Measurements from ENCODE around the gene PLEKHA5. TPM values are rescaled to one million over a fixed set of nuclear protein-coding genes. Genes with fewer than 3 reads are reported as not detected.

PLEKHA5 gene
- total RNA-seq, 1 experiment from 2014 or later, result 6.3 TPM

GRCh38 chr12:19273482-19274330 is 144.2 kb downstream of the PLEKHA5 start:
- no peaks in the 10 kb centered on the region for H3K36me3 ChIP-seq (ENCODE audit: control insufficient read depth, insufficient read depth, low read length)
- H3K4me3 ChIP-seq (ENCODE audit: low read depth in 2 of 2, low read length in 2 of 2), result no peak overlapping the region
- TF ChIP-seq CTCF (IDR thresholded peaks at IDR 0.05) (no peak), TCF7L2 (IDR thresholded peaks at IDR 0.05; ENCODE audit: low read depth, low read length) (0 out of 2 replicates have a peak, but pooled peaks have one; percentile 31)
- ChIA-PET CTCF (interaction anchor here (0.9 kb wide), 1 partner anchor 92 kb away, joined by 3 read pairs; no protein-coding TSS in a partner anchor), POLR2A (no interaction called here)
- ATAC-seq (peak; percentile 96), DNase-seq (ENCODE audit: low read depth, low spot score) (no peak)
- in situ Hi-C loops (cut with HindIII; ENCODE audit: low pct_unique_long_range_greater_than_20kb, low sequenced_read_pairs) (no loop called here), intact Hi-C loops (cut with micrococcal nuclease; ENCODE audit: unreplicated experiment) (no loop called here)
- H3K4me1 ChIP-seq (ENCODE audit: control insufficient read depth, insufficient read depth, low read length), result peaks cover 11% of the 10 kb centered on the region
- H3K27me3 ChIP-seq (ENCODE audit: control insufficient read depth, insufficient read depth, low read length), result no peaks in the 10 kb centered on the region
- BruUV-seq (replicated peaks), result no TSS peak
- peak overlapping the region; percentile 35; the same call in 1 of the 2 replicates for H3K27ac ChIP-seq (ENCODE audit: low read length)
- no peaks in the 10 kb centered on the region for H3K9me3 ChIP-seq (ENCODE audit: control insufficient read depth, insufficient read depth, low read depth, low read length)

DNA sequence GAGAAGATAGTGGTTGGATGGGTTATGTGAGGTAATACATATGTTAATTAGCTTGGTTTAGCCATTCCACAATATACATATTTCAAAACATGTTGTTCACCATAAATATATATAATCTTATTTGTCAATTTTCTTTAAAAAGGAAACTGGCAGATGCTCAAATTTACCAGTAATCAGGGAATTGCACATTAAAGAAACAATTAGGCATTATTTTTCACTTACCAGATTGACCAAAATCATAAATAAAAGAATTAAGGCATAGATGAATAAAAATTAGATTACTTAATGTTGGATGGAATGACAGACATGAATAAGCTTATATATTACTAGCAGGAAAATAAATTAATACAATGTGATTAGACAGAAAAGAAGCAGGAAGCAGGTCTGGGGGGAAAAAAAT is 147.2 kb downstream of the PLEKHA5 start:
- ChIA-PET POLR2A (no interaction called here), CTCF (no interaction called here)
- ATAC-seq (no peak), DNase-seq (ENCODE audit: low read depth, low spot score) (no peak)
- intact Hi-C loops (cut with micrococcal nuclease; ENCODE audit: unreplicated experiment), result no loop called here
- no TSS peak for BruUV-seq (replicated peaks)
- Histone ChIP-seq H3K4me1 (ENCODE audit: control insufficient read depth, insufficient read depth, low read length) (peaks cover 11% of the 10 kb centered on the region), H3K36me3 (ENCODE audit: control insufficient read depth, insufficient read depth, low read length) (no peaks in the 10 kb centered on the region), H3K9me3 (ENCODE audit: control insufficient read depth, insufficient read depth, low read depth, low read length) (no peaks in the 10 kb centered on the region), H3K27me3 (ENCODE audit: control insufficient read depth, insufficient read depth, low read length) (no peaks in the 10 kb centered on the region), H3K4me3 (ENCODE audit: low read depth in 2 of 2, low read length in 2 of 2) (no peak overlapping the region), H3K27ac (ENCODE audit: low read length) (no peak overlapping the region)
- in situ Hi-C loops (cut with HindIII; ENCODE audit: low pct_unique_long_range_greater_than_20kb, low sequenced_read_pairs), result no loop called here
- TF ChIP-seq SIN3A (IDR thresholded peaks at IDR 0.05; ENCODE audit: borderline replicate concordance, insufficient read depth, low read depth, low read length) (no peak), CTCF (IDR thresholded peaks at IDR 0.05) (no peak), POLR2AphosphoS5 (IDR thresholded peaks at IDR 0.05; ENCODE audit: low read depth, low read length) (no peak), TCF7L2 (IDR thresholded peaks at IDR 0.05; ENCODE audit: low read depth, low read length) (no peak)
- TF ChIP-seq, protein P1, sequence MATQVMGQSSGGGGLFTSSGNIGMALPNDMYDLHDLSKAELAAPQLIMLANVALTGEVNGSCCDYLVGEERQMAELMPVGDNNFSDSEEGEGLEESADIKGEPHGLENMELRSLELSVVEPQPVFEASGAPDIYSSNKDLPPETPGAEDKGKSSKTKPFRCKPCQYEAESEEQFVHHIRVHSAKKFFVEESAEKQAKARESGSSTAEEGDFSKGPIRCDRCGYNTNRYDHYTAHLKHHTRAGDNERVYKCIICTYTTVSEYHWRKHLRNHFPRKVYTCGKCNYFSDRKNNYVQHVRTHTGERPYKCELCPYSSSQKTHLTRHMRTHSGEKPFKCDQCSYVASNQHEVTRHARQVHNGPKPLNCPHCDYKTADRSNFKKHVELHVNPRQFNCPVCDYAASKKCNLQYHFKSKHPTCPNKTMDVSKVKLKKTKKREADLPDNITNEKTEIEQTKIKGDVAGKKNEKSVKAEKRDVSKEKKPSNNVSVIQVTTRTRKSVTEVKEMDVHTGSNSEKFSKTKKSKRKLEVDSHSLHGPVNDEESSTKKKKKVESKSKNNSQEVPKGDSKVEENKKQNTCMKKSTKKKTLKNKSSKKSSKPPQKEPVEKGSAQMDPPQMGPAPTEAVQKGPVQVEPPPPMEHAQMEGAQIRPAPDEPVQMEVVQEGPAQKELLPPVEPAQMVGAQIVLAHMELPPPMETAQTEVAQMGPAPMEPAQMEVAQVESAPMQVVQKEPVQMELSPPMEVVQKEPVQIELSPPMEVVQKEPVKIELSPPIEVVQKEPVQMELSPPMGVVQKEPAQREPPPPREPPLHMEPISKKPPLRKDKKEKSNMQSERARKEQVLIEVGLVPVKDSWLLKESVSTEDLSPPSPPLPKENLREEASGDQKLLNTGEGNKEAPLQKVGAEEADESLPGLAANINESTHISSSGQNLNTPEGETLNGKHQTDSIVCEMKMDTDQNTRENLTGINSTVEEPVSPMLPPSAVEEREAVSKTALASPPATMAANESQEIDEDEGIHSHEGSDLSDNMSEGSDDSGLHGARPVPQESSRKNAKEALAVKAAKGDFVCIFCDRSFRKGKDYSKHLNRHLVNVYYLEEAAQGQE (IDR thresholded peaks at IDR 0.05; ENCODE audit: insufficient read depth in 1 of 2, low read depth in 2 of 2, low read length in 1 of 2), result no peak
